SJCRH30 (cell line): ENCODE data around the gene CITED4. TPM values are rescaled to one million over a fixed set of nuclear protein-coding genes. Genes with fewer than 3 reads are reported as not detected.

ENCODE experiments used
- DNase-seq, 2 experiments: peaks; one replicate each; pipeline ENCODE4 v3.0.0-alpha.2; 2015 to 2020
- H3K27ac ChIP-seq: fragments of 250-450 bp; sonication (Bioruptor Pico); 2 replicates; pipeline ENCODE4 v1.5.1; 2020; ENCODE audit warnings: mild to moderate bottlenecking, moderate library complexity
- H3K27me3 ChIP-seq: fragments of 250-450 bp; sonication (Bioruptor Pico); 2 replicates; pipeline ENCODE4 v1.5.1; 2020; ENCODE audit warnings: mild to moderate bottlenecking, moderate library complexity
- H3K36me3 ChIP-seq: fragments of 250-450 bp; sonication (Bioruptor Pico); 2 replicates; pipeline ENCODE4 v1.5.1; 2020; ENCODE audit warnings: mild to moderate bottlenecking, moderate library complexity
- H3K4me1 ChIP-seq: fragments of 250-450 bp; sonication (Bioruptor Pico); 2 replicates; pipeline ENCODE4 v1.5.1; 2020; ENCODE audit warnings: mild to moderate bottlenecking, moderate library complexity
- H3K4me3 ChIP-seq: fragments of 250-450 bp; sonication (Bioruptor Pico); 2 replicates; pipeline ENCODE4 v1.5.1; 2020; ENCODE audit warnings: mild to moderate bottlenecking, moderate library complexity
- H3K9me3 ChIP-seq: fragments of 250-450 bp; sonication (Bioruptor Pico); replicated peaks from 2 replicates; pipeline ENCODE4 v1.5.1; 2020; ENCODE audit warnings: mild to moderate bottlenecking, moderate library complexity
- total RNA-seq: library from RNA; depleted of rRNA; stranded (reverse); fragments of >200 nt; shearing (Covaris generic); gene quantifications from 2 replicates; pipeline ENCODE4 v1.2.3, GENCODE V29; 2014; rRNA removed

Gene CITED4, protein sequence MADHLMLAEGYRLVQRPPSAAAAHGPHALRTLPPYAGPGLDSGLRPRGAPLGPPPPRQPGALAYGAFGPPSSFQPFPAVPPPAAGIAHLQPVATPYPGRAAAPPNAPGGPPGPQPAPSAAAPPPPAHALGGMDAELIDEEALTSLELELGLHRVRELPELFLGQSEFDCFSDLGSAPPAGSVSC
- not detected in 2 replicates for total RNA-seq

DNA sequence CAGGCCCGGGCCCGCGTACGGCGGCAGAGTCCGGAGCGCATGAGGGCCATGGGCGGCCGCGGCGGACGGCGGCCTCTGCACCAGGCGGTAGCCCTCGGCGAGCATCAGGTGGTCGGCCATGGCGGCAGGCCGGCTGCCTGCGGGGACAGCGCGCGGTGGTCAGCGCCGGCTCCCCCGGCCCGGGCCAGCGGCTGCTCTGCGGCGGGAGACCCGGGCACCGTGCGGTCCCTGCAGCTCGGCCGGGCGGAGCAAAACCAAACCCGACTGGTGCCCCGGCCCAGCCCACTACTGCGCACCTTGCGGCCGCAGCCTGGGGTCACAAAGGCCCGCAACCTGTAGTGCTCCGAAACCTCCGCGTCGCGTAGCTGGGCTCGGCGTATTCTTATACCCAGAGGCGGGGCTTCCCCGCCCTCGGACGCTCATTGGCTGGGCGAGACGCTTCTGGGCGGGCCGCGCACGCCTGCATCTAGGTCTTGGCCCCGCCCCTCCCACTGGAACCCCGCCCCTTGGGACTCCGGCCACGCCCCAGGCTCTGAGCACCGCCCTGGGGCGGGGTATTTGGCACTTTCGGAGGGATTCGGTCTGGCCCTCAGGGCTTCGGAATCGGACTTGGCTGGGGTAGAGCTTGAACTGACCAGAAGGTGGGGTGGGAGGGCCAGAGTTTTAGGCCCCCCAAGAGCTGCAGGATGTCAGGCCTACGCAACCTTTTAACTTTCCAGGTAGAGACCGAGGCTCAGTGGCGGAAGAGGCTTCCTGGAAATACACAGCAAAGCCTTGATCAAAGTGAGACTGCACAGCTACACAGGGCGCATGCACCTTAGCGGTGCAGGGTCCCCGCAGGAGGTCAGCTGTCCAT, at the start of gene CITED4:
Gene CITED4 (minus strand): TSS at position 356 of the 856 bp plus-strand sequence. CDS start 236 bp downstream, at position 120.
- Histone ChIP-seq H3K27ac (no peak within 1 kb of the TSS), H3K9me3 (no peaks in the 10 kb centered on the region), H3K27me3 (no peaks in the 10 kb centered on the region), H3K4me3 (no peak within 1 kb of the TSS), H3K4me1 (peaks cover 35% of the 10 kb centered on the region), H3K36me3 (no peaks in the 10 kb centered on the region)
- DNase-seq, result no peak

GRCh38 chr1:40911105-40911504, 48.9 kb upstream of the CITED4 start:
- no peak for DNase-seq
- Histone ChIP-seq H3K4me3 (no peak overlapping the region), H3K27me3 (no peaks in the 10 kb centered on the region), H3K27ac (no peak overlapping the region), H3K4me1 (no peaks in the 10 kb centered on the region), H3K9me3 (no peaks in the 10 kb centered on the region), H3K36me3 (no peaks in the 10 kb centered on the region)

- H3K4me3 ChIP-seq, result no peak overlapping the region
- no peak for DNase-seq
- no peaks in the 10 kb centered on the region for H3K27me3 ChIP-seq
- H3K27ac ChIP-seq, result no peak overlapping the region
- no peaks in the 10 kb centered on the region for H3K4me1 ChIP-seq
- no peaks in the 10 kb centered on the region for H3K9me3 ChIP-seq
- no peaks in the 10 kb centered on the region for H3K36me3 ChIP-seq
Observed at GRCh38 chr1:40909281-40909680, 47.1 kb upstream of the CITED4 start.

DNA sequence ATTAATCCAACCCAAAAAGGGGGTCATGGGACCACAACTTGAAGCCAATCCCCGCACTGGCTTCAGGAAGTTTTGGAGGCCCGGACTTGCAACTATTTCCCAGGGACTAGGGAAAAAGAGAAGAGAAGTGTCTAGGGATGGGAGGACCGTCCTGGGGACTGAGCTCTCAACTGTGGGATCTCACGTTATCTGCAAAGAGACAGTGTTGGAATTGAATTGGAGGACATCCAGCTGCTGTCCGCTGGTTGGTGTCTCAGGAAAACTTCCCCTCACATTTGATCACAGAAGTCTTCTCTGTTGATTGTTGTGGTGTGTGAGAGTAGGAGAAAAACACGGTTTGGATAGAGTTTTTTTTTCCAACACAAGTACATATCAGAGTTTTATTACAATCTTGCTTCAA, 46.2 kb upstream of the CITED4 start:
- no peak overlapping the region for H3K27ac ChIP-seq
- H3K27me3 ChIP-seq, result no peaks in the 10 kb centered on the region
- H3K4me3 ChIP-seq, result no peak overlapping the region
- no peaks in the 10 kb centered on the region for H3K9me3 ChIP-seq
- no peaks in the 10 kb centered on the region for H3K36me3 ChIP-seq
- H3K4me1 ChIP-seq, result no peaks in the 10 kb centered on the region
- DNase-seq, result no peak

- H3K9me3 ChIP-seq, result no peaks in the 10 kb centered on the region
- H3K36me3 ChIP-seq, result no peaks in the 10 kb centered on the region
- no peak for DNase-seq
- no peak overlapping the region for H3K4me3 ChIP-seq
- no peak overlapping the region for H3K27ac ChIP-seq
- H3K27me3 ChIP-seq, result no peaks in the 10 kb centered on the region
- H3K4me1 ChIP-seq, result no peaks in the 10 kb centered on the region
Observed at GRCh38 chr1:40907899-40908298, 45.7 kb upstream of the CITED4 start.

GRCh38 chr1:40906781-40907400, 44.7 kb upstream of the CITED4 start:
- DNase-seq, result no peak

GRCh38 chr1:40905061-40905460, 42.9 kb upstream of the CITED4 start:
- H3K27me3 ChIP-seq, result no peaks in the 10 kb centered on the region
- H3K4me3 ChIP-seq, result no peak overlapping the region
- H3K27ac ChIP-seq, result no peak overlapping the region
- no peak for DNase-seq
- no peaks in the 10 kb centered on the region for H3K36me3 ChIP-seq
- H3K4me1 ChIP-seq, result no peaks in the 10 kb centered on the region
- H3K9me3 ChIP-seq, result no peaks in the 10 kb centered on the region

More at GRCh38 chr1:40906781-40907400, 44.7 kb upstream of the CITED4 start:
- no peaks in the 10 kb centered on the region for H3K4me1 ChIP-seq
- no peaks in the 10 kb centered on the region for H3K9me3 ChIP-seq
- H3K27ac ChIP-seq, result no peak overlapping the region
- H3K4me3 ChIP-seq, result no peak overlapping the region
- H3K27me3 ChIP-seq, result no peaks in the 10 kb centered on the region
- no peaks in the 10 kb centered on the region for H3K36me3 ChIP-seq

- Histone ChIP-seq H3K9me3 (no peaks in the 10 kb centered on the region), H3K4me3 (no peak overlapping the region)
- DNase-seq, result no peak
Observed at GRCh38 chr1:40903106-40903505, 40.9 kb upstream of the CITED4 start.

DNA sequence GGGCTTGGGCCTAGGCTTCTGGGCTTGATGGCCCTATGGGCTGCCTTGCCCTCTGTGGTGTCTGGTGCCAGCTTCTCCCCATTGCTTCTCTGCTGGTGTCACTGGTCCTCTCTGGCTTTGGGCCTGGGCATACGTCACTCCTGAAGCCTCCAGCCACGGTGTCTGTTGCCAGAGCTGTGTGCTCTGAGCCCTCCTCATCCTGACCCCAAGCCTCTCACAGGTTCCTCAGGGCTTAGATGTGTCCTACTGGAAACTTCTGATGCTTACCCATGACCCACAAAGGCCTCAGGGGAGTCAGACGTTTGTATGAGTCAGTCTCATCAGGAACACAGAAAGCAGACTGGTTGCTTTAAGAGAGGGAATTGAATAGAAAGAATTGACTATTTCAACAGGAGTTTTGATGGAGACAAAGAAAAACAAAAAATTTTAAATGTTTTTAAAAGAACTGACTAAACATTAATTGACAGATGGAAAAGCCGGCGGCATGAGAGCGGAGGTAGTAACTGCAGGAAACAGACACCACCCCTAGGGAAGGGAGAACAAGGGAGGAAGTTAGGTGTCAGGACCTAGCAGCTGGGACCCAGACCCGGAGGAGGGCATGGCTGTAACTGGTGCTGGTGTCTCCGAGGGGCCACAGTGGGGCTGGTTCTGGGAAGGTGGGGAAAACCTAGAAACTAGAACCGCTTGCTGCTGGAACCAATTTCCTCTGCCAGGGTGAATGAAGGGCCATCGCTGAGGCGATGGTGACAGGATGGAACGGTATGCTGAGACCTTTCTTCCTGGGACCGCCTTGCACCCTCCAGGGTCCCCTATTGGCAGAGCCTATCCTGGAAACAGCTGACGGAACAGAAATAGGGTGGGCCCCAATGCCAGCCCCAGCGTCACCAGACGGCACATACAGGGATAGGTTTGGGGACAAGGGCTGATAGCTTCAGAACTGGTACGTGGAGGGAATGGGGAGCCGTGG, 40.0 kb upstream of the CITED4 start:
- Histone ChIP-seq H3K4me1 (no peaks in the 10 kb centered on the region), H3K27ac (no peak overlapping the region), H3K9me3 (no peaks in the 10 kb centered on the region), H3K27me3 (no peaks in the 10 kb centered on the region), H3K4me3 (no peak overlapping the region), H3K36me3 (no peaks in the 10 kb centered on the region)
- no peak for DNase-seq

More at GRCh38 chr1:40903106-40903505, 40.9 kb upstream of the CITED4 start:
- Histone ChIP-seq H3K27me3 (no peaks in the 10 kb centered on the region), H3K36me3 (no peaks in the 10 kb centered on the region), H3K27ac (no peak overlapping the region), H3K4me1 (no peaks in the 10 kb centered on the region)

DNA sequence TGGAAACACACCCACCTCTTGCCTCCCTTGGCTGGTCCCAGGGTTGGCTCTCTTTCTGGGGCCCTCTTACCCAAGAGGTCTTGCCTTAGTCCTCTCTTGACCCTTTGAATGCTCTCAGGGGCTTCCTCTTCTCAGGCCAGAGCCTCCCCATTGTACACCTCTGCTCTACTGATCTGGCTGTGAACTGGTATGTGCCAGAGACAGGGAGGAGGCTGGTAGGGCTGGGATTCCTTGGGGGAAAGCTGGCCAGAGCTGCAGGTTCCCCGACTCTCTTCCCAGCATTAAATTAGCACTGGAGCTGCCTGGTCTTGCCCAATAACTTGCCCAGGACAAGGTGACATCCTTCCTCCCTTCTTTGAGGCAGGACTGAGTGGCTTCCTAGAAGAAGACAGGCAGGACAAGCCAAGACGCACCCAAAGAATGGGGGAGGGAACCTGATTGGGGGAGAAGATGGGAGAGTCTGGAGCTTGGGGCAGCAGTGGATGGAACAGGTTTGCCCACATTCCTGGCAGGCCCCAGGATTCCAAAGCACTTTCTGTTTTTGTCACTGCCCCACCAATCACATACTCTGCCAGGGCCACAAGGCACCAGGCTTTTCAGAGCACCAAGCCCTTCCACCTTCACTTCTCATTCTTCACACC, 37.2 kb upstream of the CITED4 start:
- Histone ChIP-seq H3K27ac (no peak overlapping the region), H3K9me3 (peaks cover 8% of the 10 kb centered on the region), H3K36me3 (no peaks in the 10 kb centered on the region), H3K4me1 (no peaks in the 10 kb centered on the region), H3K27me3 (no peaks in the 10 kb centered on the region), H3K4me3 (no peak overlapping the region)
- DNase-seq, result no peak

DNA sequence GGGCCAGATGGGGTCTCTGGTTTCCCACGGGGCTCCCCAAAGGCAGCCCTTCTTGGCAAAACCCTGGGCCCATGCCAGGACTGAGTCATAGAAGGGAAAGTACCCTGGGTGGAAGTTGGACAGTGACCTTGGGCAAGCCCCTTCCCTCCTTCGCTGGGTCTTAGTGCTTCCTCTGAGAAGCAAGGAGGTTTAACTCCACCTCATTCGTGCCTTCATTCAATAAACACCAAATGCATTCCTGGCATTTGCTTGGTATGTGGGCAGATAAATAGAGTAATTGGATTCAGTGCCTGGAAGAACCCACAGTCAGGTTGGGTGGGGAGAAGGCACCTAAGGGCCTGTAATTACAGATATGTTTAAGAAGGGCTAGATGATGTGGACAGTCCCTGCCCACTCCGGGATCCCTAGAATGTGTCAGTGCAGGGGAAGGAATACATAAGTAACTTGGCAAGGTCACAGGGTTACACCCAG, 36.3 kb upstream of the CITED4 start:
- H3K9me3 ChIP-seq, result peaks cover 14% of the 10 kb centered on the region
- no peak overlapping the region for H3K27ac ChIP-seq
- H3K36me3 ChIP-seq, result no peaks in the 10 kb centered on the region
- H3K27me3 ChIP-seq, result no peaks in the 10 kb centered on the region
- DNase-seq, result no peak
- no peaks in the 10 kb centered on the region for H3K4me1 ChIP-seq
- no peak overlapping the region for H3K4me3 ChIP-seq

DNA sequence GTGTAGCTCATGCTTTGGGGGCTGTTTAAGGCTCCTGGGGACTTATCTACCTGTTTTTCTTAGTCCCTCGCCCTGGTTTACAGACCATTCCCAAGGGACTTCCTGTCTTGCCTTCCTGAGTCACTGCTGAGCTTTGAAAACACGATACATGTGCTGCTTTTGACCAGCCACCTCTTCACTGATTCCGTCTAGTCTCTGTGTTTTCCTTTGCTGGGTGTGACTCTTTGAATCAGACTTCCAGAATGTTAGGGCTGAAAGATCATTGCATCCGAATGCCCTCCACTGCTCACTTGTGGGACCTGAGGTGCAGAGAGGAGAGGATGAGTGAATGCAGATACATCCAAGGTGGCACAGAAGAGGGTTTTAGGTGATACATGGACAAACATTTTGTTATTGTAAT, 35.4 kb upstream of the CITED4 start:
- H3K27ac ChIP-seq, result no peak overlapping the region
- no peak overlapping the region for H3K4me3 ChIP-seq
- DNase-seq, result no peak
- no peaks in the 10 kb centered on the region for H3K4me1 ChIP-seq
- no peaks in the 10 kb centered on the region for H3K36me3 ChIP-seq
- H3K9me3 ChIP-seq, result peaks cover 19% of the 10 kb centered on the region
- no peaks in the 10 kb centered on the region for H3K27me3 ChIP-seq

GRCh38 chr1:40896482-40896881, 34.3 kb upstream of the CITED4 start:
- no peak for DNase-seq
- peaks cover 19% of the 10 kb centered on the region for H3K9me3 ChIP-seq
- no peaks in the 10 kb centered on the region for H3K27me3 ChIP-seq
- H3K4me3 ChIP-seq, result no peak overlapping the region
- H3K27ac ChIP-seq, result no peak overlapping the region
- H3K36me3 ChIP-seq, result no peaks in the 10 kb centered on the region
- H3K4me1 ChIP-seq, result no peaks in the 10 kb centered on the region

DNA sequence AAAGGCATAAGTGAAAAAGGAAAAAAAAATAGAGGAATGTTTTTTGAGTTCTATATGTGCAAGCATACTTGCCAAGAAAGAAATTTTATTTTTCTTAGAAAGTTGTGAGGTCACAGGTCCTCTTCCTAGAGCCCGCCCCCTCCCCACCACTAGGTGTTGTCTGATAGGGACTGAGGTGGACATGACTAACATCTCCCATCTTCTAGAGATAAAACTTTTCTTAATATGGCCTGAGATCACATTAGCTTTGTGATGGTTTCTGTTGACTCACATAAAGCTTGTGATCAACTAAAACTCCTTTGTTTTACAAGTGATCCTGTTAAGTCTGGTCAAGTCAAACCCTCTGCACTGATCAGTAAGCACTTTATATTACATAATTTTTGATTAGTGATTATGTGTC, 33.4 kb upstream of the CITED4 start:
- no peaks in the 10 kb centered on the region for H3K27me3 ChIP-seq
- no peaks in the 10 kb centered on the region for H3K4me1 ChIP-seq
- peaks cover 19% of the 10 kb centered on the region for H3K9me3 ChIP-seq
- H3K27ac ChIP-seq, result no peak overlapping the region
- H3K4me3 ChIP-seq, result no peak overlapping the region
- no peaks in the 10 kb centered on the region for H3K36me3 ChIP-seq
- no peak for DNase-seq
